Peyer's patch (tissue), 4 donors: Measurements from ENCODE around the gene ARSG.
"Not testable (repeated sequence)": the region's sequence is repeated elsewhere in the genome, so short reads cannot be mapped to it uniquely, and the experiment has no call there.

ENCODE experiments used
- CTCF ChIP-seq, 6 experiments: fragments of 450-650 bp in 4 of 6; fragments of 200-600 bp in 2 of 6; sonication (generic) in 1 of 6; IDR thresholded peaks; one replicate each; pipeline ENCODE4 v1.5.1; 2017 to 2019; ENCODE audit warnings: antibody characterized with exemption in 6 of 6, mild to moderate bottlenecking in 3 of 6, moderate library complexity in 1 of 6
- POLR2A ChIP-seq, 2 donors: fragments of 450-650 bp; IDR thresholded peaks; one replicate each; pipeline ENCODE4 v1.5.1; 2017; ENCODE audit warnings: antibody characterized with exemption in 2 of 2, mild to moderate bottlenecking in 2 of 2, moderate library complexity in 2 of 2

DNA sequence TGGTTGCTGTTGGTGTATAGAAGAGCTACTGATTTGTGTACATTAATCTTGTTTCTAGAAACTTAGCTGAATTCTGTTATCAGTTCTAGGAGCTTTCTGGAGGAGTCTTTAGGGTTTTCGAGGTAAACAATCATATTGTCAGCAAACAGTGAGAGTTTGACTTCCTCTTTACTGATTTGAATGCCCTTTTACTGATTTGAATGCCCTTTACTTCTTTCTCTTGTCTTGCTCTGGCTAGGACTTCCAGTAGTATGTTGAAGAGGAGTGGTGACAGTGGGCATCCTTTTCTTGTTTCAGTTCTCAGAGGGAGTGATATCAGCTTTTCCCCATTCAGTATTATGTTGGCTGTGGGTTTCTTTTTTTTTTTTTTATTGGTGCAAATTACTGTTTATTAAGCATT lies 116.4 kb downstream of the ARSG start:
- not testable (repeated sequence) for TF ChIP-seq CTCF, POLR2A (IDR thresholded peaks at IDR 0.05)
